Retinal pigment epithelial cell (primary cell): Measurements from ENCODE around the gene ARID5B.

ENCODE experiments used
- DNase-seq: peaks from one replicate; pipeline ENCODE4 v3.0.0-alpha.2; 2010; ENCODE audit warnings: low read depth
- H3K4me3 ChIP-seq: 2 replicates; pipeline ENCODE4 v1.5.1; 2011; ENCODE audit warnings: mild to moderate bottlenecking, low read length, control low read depth, moderate library complexity
- CTCF ChIP-seq: conservative IDR thresholded peaks from 2 replicates; pipeline ENCODE4 v1.5.1; 2011; ENCODE audit warnings: low read depth, low read length, control low read depth, inconsistent platforms

ARID5B gene

GRCh38 chr10:62121187-62121530 lies 219.7 kb downstream of the ARID5B start:
- no peak for DNase-seq
- no peak for TF ChIP-seq CTCF
- H3K4me3 ChIP-seq, result no peak overlapping the region

- H3K4me3 ChIP-seq, result no peak overlapping the region
- no peak for TF ChIP-seq CTCF
- DNase-seq, result no peak
Measured at GRCh38 chr10:62127975-62128374, 226.5 kb downstream of the ARID5B start.

GRCh38 chr10:62130948-62131347 lies 229.4 kb downstream of the ARID5B start:
- TF ChIP-seq CTCF, result no peak
- H3K4me3 ChIP-seq, result no peak overlapping the region
- peak; percentile 48 for DNase-seq

- H3K4me3 ChIP-seq, result no peak overlapping the region
- DNase-seq, result no peak
- no peak for TF ChIP-seq CTCF
Measured at GRCh38 chr10:62131724-62132123, 230.2 kb downstream of the ARID5B start.

- H3K4me3 ChIP-seq, result no peak overlapping the region
- DNase-seq, result no peak
- no peak for TF ChIP-seq CTCF
Measured at GRCh38 chr10:62133618-62134017, 232.1 kb downstream of the ARID5B start.

- no peak overlapping the region for H3K4me3 ChIP-seq
- no peak for DNase-seq
- TF ChIP-seq CTCF, result no peak
Measured at GRCh38 chr10:62136931-62137330, 235.4 kb downstream of the ARID5B start.
